ENCODE measurements around the gene CDK5RAP1. TPM values are rescaled to one million over a fixed set of nuclear protein-coding genes. Genes with fewer than 3 reads are reported as not detected.
A peak's percentile ranks its signal among the peaks of the same experiment; 100 is the strongest.

CDK5RAP1 gene
- total RNA-seq, 8 experiments from 2014 or later: 20.5 to 46.2 (median 30.3) TPM

DNA sequence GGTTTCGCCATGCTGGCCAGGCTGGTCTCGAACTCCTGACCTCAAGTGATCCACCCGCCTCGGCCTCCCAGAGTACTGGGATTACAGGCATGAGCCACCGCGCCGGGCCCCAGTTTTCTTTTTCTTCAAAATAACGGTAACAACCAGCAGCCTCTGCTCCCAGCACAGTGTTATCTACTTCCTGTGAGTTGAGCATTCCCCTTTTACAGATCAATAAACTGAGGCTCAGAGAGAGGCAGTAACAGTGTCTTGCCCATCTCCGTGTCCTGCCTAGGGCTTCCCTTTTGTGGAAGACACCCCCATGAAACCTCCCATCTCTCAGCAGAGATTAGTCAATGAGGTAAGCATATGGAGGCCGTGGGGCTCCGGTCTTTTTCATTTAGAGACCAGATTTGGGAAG, 88.7 kb downstream of the CDK5RAP1 start:
- WGBS, 10 experiments: 41 to 100% (median 85%) methylated on average over 1 to 7 of the region's 11 CpGs; no CpG with 5 or more reads in 4 of the 10 experiments
- Histone ChIP-seq H3K27ac (no peak overlapping the region), H3K4me1 (replicated peaks in 1 of 2) (no peaks in the 10 kb centered on the region), H3K4me3 (no peak overlapping the region)
- in situ Hi-C loops (cut with MboI; ENCODE audit: low pct_unique_long_range_greater_than_20kb in 2 of 9, low sequenced_read_pairs in 9 of 9, unreplicated experiment in 9 of 9): no loop called here
- no peak for ATAC-seq (replicated peaks in 6 of 8)

DNA sequence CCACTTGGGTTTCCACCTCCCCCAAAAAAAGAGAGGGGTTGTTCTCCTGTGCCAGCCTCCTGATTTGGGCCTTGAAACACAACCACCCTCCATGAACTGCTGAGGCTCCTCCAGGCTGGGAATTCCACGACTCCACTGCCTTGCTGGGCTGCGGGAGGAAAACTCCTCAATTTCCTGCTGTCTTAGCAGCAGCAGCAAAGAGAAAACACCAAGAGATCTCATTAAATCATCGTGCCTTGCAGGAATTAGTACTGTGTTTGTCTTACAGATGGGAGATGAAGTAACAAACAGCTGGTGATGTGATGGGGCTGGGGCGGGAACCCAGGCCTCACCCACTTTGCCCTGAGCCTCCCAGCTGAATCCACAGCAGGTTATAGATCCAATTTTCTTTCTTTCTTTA, 89.3 kb downstream of the CDK5RAP1 start:
- Histone ChIP-seq H3K27ac (no peak overlapping the region), H3K4me1 (replicated peaks in 1 of 2) (no peaks in the 10 kb centered on the region), H3K4me3 (no peak overlapping the region)
- in situ Hi-C loops (cut with MboI; ENCODE audit: low pct_unique_long_range_greater_than_20kb in 2 of 9, low sequenced_read_pairs in 9 of 9, unreplicated experiment in 9 of 9): no loop called here
- 0 to 80% (median 37%) methylated on average over 1 to 4 of the region's 4 CpGs; no CpG with 5 or more reads in 4 of the 10 experiments for WGBS, 10 experiments
- ATAC-seq (replicated peaks in 6 of 8): peak in 1 of 8 experiments; percentile 42

DNA sequence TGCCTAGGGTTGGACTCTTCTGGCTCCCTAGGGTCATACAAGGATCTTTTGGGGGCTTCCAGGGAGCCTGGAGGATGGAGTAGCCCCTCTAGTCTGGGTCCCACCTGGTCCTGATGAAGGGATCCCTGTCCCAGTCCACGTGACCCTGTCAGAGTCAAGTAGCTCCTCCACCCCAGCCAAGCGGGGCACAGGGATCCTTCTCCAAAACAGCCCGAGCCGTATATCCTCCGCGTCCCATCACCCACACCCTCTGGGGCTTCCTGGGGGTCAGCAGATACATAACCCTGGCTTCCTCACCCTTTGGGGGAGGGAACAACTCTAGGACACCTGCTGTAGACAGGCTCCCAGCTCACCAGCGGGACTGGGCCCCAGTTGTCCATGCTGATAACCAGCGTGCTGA, 90.3 kb downstream of the CDK5RAP1 start:
- in situ Hi-C loops (cut with MboI; ENCODE audit: low pct_unique_long_range_greater_than_20kb in 2 of 9, low sequenced_read_pairs in 9 of 9, unreplicated experiment in 9 of 9): no loop called here
- 20 to 59% (median 46%) methylated on average over 1 to 3 of the region's 8 CpGs; no CpG with 5 or more reads in 5 of the 10 experiments for WGBS, 10 experiments

DNA sequence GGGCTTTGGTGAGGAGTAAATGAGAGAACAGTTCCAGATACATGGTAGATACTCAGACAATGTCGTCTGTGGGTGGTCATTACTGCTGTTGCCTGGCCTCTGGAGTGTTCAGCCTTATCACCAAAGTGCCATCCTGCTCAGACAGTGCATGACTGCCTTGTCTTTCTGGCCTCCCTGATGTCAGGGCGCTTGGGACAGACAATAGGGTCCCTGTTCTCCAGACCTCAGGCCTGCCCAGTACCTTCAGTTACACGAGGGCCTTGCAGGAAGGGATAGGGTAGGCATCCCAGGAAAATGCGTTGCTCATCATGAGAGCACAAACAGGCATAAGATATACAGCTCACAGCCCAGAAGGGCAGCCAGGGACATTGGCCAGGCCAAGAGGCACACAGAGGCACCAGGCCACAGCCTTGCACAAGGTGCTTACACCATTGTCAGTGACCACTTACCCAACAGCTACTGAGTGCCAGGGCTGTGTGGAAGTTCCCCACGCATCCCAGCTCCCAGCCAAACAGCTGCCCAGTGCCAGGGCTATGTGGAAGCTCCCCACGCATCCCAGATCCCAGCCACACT, 90.9 kb downstream of the CDK5RAP1 start:
- Histone ChIP-seq H3K4me3 (no peak overlapping the region), H3K27ac (no peak overlapping the region), H3K4me1 (replicated peaks in 1 of 2) (no peaks in the 10 kb centered on the region)
- ATAC-seq (replicated peaks in 6 of 8): no peak
- in situ Hi-C loops (cut with MboI; ENCODE audit: low pct_unique_long_range_greater_than_20kb in 2 of 9, low sequenced_read_pairs in 9 of 9, unreplicated experiment in 9 of 9): no loop called here
- WGBS, 10 experiments: 20 to 100% (median 60%) methylated on average over 1 to 2 of the region's 6 CpGs; no CpG with 5 or more reads in 5 of the 10 experiments

More for the DNA sequence above, 90.3 kb downstream of the CDK5RAP1 start:
- no peaks in the 10 kb centered on the region for H3K4me1 ChIP-seq (replicated peaks in 1 of 2)
- H3K27ac ChIP-seq: no peak overlapping the region
- no peak for ATAC-seq (replicated peaks in 6 of 8)
- H3K4me3 ChIP-seq: no peak overlapping the region

DNA sequence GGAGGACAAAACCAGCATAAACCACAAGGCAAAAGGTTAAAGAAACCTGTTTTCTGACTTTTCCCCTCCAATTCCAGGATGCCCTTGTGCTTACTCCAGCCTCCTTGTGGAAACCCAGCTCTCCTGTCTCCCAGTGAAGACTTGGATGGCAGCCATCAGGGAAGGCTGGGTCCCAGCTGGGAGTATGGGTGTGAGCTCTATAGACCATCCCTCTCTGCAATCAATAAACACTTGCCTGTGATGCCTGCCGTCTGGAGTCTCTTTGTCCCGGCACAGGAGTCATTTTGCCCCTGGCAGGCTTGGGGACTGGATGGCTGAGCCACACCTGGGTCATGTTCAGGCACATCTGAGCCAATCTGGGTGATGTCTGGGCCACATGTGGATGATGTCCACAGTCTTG, 91.7 kb downstream of the CDK5RAP1 start:
- Histone ChIP-seq H3K4me3 (no peak overlapping the region), H3K4me1 (replicated peaks in 1 of 2) (no peaks in the 10 kb centered on the region), H3K27ac (no peak overlapping the region)
- peak in 2 of 8 experiments; percentile 13 to 22 for ATAC-seq (replicated peaks in 6 of 8)
- 0 to 60% methylated on average over 1 of the region's 2 CpGs; no CpG with 5 or more reads in 8 of the 10 experiments for WGBS, 10 experiments
- in situ Hi-C loops (cut with MboI; ENCODE audit: low pct_unique_long_range_greater_than_20kb in 2 of 9, low sequenced_read_pairs in 9 of 9, unreplicated experiment in 9 of 9): no loop called here

Other genes starting within 250 kb of the CDK5RAP1 start
- not detected for gene BPIFA2, start 233.4 kb downstream of the CDK5RAP1 start, total RNA-seq
- gene BPIFA3, start 184.2 kb downstream of the CDK5RAP1 start, total RNA-seq: under 1 TPM in 5 of 8 experiments, not detected in 3; 0.09 to 0.66 (median 0.21) TPM
- not detected for gene BPIFA1, start 165.5 kb downstream of the CDK5RAP1 start, total RNA-seq
- gene BPIFB1, start 118.3 kb downstream of the CDK5RAP1 start, total RNA-seq: under 1 TPM in 3 of 8 experiments, not detected in 5; 0.08 to 0.38 (median 0.18) TPM
- gene SNTA1, start 42.2 kb upstream of the CDK5RAP1 start, total RNA-seq: 10 to 100 TPM in 1 of 8 experiments, 1 to 10 TPM in 7; 3.3 to 14.4 (median 4.8) TPM
- 10 to 100 TPM in 7 of 8 experiments, 1 to 10 TPM in 1; 4.1 to 24.5 (median 12.5) TPM for gene CBFA2T2, start 88.6 kb upstream of the CDK5RAP1 start, total RNA-seq